ENCODE measurements around the gene CCDC59.

GRCh38 chr12:82400819-82401218, 42.6 kb upstream of the CCDC59 start:
- TF ChIP-seq CTCF (IDR thresholded peaks at IDR 0.05; ENCODE audit: low read depth, low read length, missing input control) (no peak), TAF1 (conservative IDR thresholded peaks at IDR 0.05) (no peak), FOXA1 (IDR thresholded peaks at IDR 0.05) (no peak)

All from liver (tissue), 3 donors.